BJ (cell line): ENCODE data around the gene ANKH. TPM values are rescaled to one million over a fixed set of nuclear protein-coding genes. Genes with fewer than 3 reads are reported as not detected.

ENCODE experiments used
- CTCF ChIA-PET: fragments of 350-600 bp; formaldehyde crosslinking; extraction: SDS; loops from one replicate; lab custom pipeline; 2021; ENCODE audit warnings: antibody characterized with exemption, inconsistent platforms; lab: Yijun Ruan, JAX
- POLR2A ChIA-PET: fragments of 300-600 bp; sonication (Branson Sonifier 250); formaldehyde crosslinking; extraction: SDS; loops from one replicate; lab custom pipeline; 2021; ENCODE audit warnings: antibody characterized with exemption; lab: Charles Lee
- DNase-seq: peaks from one replicate; pipeline ENCODE4 v3.0.0-alpha.2; 2011; ENCODE audit warnings: low read depth
- H3K27me3 ChIP-seq: 2 replicates; pipeline ENCODE4 v1.6.0; 2011; ENCODE audit warnings: low read length; ENCODE audit not compliant: control insufficient read depth, insufficient read depth
- H3K36me3 ChIP-seq: 2 replicates; pipeline ENCODE4 v1.5.1; 2011; ENCODE audit warnings: low read length; ENCODE audit not compliant: control insufficient read depth, insufficient read depth
- H3K4me3 ChIP-seq: 2 replicates; pipeline ENCODE4 v1.5.1; 2011; ENCODE audit warnings: low read depth, mild to moderate bottlenecking, control low read depth, low read length
- polyA plus RNA-seq: library from polyadenylated mRNA; depleted of rRNA; stranded (reverse); fragments of >200 nt; gene quantifications from 2 replicates; pipeline ENCODE4 v1.2.3, GENCODE V29; 2011
- TF ChIP-seq, protein P1 (sequence below): IDR thresholded peaks from 2 replicates; pipeline ENCODE4 v1.5.1; 2011; ENCODE audit warnings: low read depth, mild to moderate bottlenecking, control low read depth, inconsistent platforms, low read length, moderate library complexity; ENCODE audit not compliant: insufficient read depth

The ANKH gene
- polyA plus RNA-seq, 1 experiment = 65.3 TPM

- H3K27me3 ChIP-seq = no peaks in the 10 kb centered on the region
- no peak for DNase-seq
- no peaks in the 10 kb centered on the region for H3K36me3 ChIP-seq
- no peak overlapping the region for H3K4me3 ChIP-seq
- CTCF ChIA-PET = no interaction called here
- POLR2A ChIA-PET = no interaction called here
- TF ChIP-seq, protein P1, sequence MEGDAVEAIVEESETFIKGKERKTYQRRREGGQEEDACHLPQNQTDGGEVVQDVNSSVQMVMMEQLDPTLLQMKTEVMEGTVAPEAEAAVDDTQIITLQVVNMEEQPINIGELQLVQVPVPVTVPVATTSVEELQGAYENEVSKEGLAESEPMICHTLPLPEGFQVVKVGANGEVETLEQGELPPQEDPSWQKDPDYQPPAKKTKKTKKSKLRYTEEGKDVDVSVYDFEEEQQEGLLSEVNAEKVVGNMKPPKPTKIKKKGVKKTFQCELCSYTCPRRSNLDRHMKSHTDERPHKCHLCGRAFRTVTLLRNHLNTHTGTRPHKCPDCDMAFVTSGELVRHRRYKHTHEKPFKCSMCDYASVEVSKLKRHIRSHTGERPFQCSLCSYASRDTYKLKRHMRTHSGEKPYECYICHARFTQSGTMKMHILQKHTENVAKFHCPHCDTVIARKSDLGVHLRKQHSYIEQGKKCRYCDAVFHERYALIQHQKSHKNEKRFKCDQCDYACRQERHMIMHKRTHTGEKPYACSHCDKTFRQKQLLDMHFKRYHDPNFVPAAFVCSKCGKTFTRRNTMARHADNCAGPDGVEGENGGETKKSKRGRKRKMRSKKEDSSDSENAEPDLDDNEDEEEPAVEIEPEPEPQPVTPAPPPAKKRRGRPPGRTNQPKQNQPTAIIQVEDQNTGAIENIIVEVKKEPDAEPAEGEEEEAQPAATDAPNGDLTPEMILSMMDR = no peak
Measured at GRCh38 chr5:14771972-14772371, 99.6 kb downstream of the ANKH start.

DNA sequence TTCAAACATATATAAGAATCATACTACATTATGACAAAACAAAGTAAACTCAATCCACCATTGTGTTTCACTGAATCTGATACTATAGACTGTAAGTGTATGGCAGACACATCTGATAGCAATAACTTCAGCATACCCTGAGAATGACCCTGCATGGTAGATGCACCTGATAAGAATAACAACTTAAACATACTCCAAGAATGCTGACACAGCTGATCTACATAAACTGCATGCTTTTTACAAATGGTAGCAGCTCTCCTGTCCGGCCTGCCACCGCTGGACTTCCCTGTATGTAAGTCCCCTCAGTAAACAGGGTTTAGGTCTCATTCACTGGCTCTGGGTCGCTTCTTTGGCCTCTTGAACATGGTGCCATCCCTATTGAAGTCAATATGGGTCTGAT is 100.4 kb downstream of the ANKH start:
- ChIA-PET POLR2A (no interaction called here), CTCF (no interaction called here)
- Histone ChIP-seq H3K27me3 (no peaks in the 10 kb centered on the region), H3K36me3 (no peaks in the 10 kb centered on the region), H3K4me3 (no peak overlapping the region)
- no peak for DNase-seq
- TF ChIP-seq, protein P1 = no peak

- Histone ChIP-seq H3K27me3 (no peaks in the 10 kb centered on the region), H3K36me3 (no peaks in the 10 kb centered on the region), H3K4me3 (no peak overlapping the region)
- TF ChIP-seq, protein P1 = no peak
- ChIA-PET POLR2A (no interaction called here), CTCF (interaction anchor here (1.6 kb wide), 2 partner anchors 7 to 81 kb away, joined by 3 read pairs; no protein-coding TSS in a partner anchor)
- DNase-seq = no peak
Measured at GRCh38 chr5:14768508-14769365, 102.8 kb downstream of the ANKH start.

DNA sequence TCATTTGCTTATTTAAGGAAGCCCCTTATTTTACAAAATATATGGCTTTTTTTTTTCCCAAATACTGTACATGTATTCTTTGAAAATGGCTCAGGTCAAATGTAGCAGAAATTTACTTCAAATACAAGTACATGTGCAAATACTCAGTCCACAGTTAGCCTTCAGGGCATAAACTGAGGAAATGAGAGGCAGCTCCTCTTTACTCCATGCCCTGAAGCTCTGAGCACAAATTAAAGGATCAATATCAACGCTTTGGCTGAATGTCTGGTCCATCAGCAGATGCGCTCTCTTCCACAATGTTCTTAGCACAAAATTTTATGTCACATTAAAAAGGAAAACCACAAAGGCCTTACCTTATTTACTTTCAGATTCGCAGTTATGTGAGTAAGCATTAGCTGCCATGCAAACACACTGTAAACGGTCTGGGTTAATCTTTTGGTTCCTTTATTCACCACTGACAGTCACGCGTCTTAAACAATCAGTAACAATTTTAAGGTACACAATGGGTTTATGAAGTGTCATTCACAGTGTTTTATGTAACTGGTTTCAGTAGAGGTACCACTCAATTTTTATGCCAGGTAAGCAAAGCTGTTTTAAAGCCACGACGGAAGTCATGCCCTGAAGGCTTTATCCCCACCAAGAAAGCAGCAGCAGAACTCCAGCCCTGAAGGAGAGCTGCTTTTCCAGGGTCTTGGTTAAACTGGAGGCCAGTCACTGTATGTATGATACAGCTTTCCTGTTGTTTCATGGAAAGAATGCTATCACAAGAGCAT is 103.7 kb downstream of the ANKH start:
- no peak for DNase-seq
- TF ChIP-seq, protein P1 = no peak
- H3K4me3 ChIP-seq = no peak overlapping the region
- H3K36me3 ChIP-seq = no peaks in the 10 kb centered on the region
- H3K27me3 ChIP-seq = no peaks in the 10 kb centered on the region
- ChIA-PET CTCF (interaction anchor here (0.7 to 1.6 kb wide), 2 partner anchors 41 to 82 kb away, joined by 3 read pairs; no protein-coding TSS in a partner anchor), POLR2A (no interaction called here)

- ChIA-PET CTCF (interaction anchor here (0.5 to 0.7 kb wide), 2 partner anchors 40 to 1394 kb away, joined by 3 read pairs; no protein-coding TSS in a partner anchor), POLR2A (no interaction called here)
- Histone ChIP-seq H3K36me3 (no peaks in the 10 kb centered on the region), H3K27me3 (no peaks in the 10 kb centered on the region), H3K4me3 (no peak overlapping the region)
- TF ChIP-seq, protein P1 = no peak
- no peak for DNase-seq
Measured at GRCh38 chr5:14767053-14767452, 104.5 kb downstream of the ANKH start.
